ENCODE results near the gene LRCOL1.

DNA sequence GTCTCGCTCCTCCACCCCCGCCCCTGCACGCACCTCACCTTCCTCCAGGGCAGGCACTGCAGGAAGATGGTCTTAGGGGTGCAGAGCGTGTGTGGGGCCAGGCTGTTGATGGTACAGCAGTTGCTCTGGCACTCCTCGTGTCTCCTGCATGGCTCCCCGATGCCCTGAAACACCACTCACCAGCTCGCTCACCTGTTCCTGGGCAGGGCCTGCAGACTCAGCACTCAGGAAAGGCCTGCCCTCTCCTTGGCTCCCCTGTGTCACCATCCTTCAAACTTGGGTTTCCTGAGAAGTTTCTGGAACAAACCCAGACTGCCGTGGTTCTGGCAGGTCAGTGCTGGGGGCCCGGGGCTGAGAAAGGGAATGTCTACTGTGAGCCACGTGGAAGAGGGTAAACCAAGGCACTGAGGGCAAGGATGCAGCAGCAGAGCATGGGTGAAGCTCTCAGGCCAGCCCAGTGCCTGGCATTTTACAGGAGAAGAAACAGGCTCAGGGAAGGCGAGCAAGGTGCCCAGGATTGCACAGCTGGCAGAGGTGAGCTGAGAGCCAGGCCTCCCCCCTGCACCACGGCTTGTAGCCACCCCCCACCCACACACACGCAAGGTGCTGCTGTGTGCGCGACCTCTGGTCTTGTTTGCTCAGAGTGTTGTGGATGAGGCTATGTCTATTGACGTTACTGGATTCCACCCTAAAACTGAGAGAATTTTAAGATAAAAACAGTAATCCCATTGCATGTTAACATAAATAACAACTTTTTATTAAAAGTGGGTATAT lies 5.5 kb downstream of the LRCOL1 start:
- TF ChIP-seq FOXM1 (IDR thresholded peaks at IDR 0.05; ENCODE audit: borderline replicate concordance), result no peak
- no peak for TF ChIP-seq NFRKB (IDR thresholded peaks at IDR 0.05)
- no peak for TF ChIP-seq FOXK2 (IDR thresholded peaks at IDR 0.05)
- TF ChIP-seq ELF4 (IDR thresholded peaks at IDR 0.05), result no peak
- no peak for TF ChIP-seq LEF1 (IDR thresholded peaks at IDR 0.05; ENCODE audit: borderline replicate concordance)
- TF ChIP-seq BHLHE40 (IDR thresholded peaks at IDR 0.05; ENCODE audit: borderline replicate concordance), result no peak
